ENCODE data around the gene LCA5L. TPM values are rescaled to one million over a fixed set of nuclear protein-coding genes. Genes with fewer than 3 reads are reported as not detected.

The LCA5L gene
- total and polyA plus RNA-seq, 2 experiments from 2014 or later, result 0.69 to 1.4 TPM

- Histone ChIP-seq H3K27ac (ENCODE audit: low read depth) (no peak overlapping the region), H3K9me2 (ENCODE audit: insufficient read depth) (no peaks in the 10 kb centered on the region), H4K20me1 (replicated peaks; ENCODE audit: insufficient read depth) (no peaks in the 10 kb centered on the region), H3K27me3 (ENCODE audit: insufficient read depth) (no peaks in the 10 kb centered on the region), H3K4me2 (no peak overlapping the region), H3K4me1 (ENCODE audit: insufficient read depth) (no peaks in the 10 kb centered on the region), H3K79me2 (replicated peaks; ENCODE audit: insufficient read depth) (no peaks in the 10 kb centered on the region), H2AFZ (no peak overlapping the region), H3K36me3 (ENCODE audit: insufficient read depth) (no peaks in the 10 kb centered on the region), H3K4me3 (no peak overlapping the region), H3F3A (replicated peaks; ENCODE audit: low read depth) (no peaks in the 10 kb centered on the region)
- Mint-ChIP-seq H3K4me1 (no peaks in the 10 kb centered on the region), H3K27ac (no peak overlapping the region), H3K4me3 (no peak overlapping the region), H3K27me3 (ENCODE audit: insufficient read depth, low read depth, poor library complexity) (no peaks in the 10 kb centered on the region), H3K36me3 (ENCODE audit: low read depth) (no peaks in the 10 kb centered on the region), H3K9me3 (no peaks in the 10 kb centered on the region)
- no peak for DNase-seq (ENCODE audit: low spot score)
- ATAC-seq, result no peak
- TF ChIP-seq EZH2phosphoT487 (IDR thresholded peaks at IDR 0.05; ENCODE audit: unreplicated experiment), result no peak
- TF ChIP-seq EZH2 (IDR thresholded peaks at IDR 0.05; ENCODE audit: low read depth, unreplicated experiment), result no peak
- TF ChIP-seq CTCF (conservative IDR thresholded peaks at IDR 0.05; ENCODE audit: low read depth in 2 of 2), result no peak
- TF ChIP-seq ZNF331 (CRISPR knock-in tag; IDR thresholded peaks at IDR 0.05; ENCODE audit: low read depth), result no peak
- no peak for TF ChIP-seq NANOG (IDR thresholded peaks at IDR 0.05; ENCODE audit: borderline replicate concordance)
- no peak for TF ChIP-seq STAT1 (IDR thresholded peaks at IDR 0.05; ENCODE audit: unreplicated experiment)
- no peak for TF ChIP-seq CREB1 (CRISPR knock-in tag; IDR thresholded peaks at IDR 0.05; ENCODE audit: low read depth)
- no peak for TF ChIP-seq POLR2AphosphoS5 (IDR thresholded peaks at IDR 0.05; ENCODE audit: low read depth)
- TF ChIP-seq, protein P1, sequence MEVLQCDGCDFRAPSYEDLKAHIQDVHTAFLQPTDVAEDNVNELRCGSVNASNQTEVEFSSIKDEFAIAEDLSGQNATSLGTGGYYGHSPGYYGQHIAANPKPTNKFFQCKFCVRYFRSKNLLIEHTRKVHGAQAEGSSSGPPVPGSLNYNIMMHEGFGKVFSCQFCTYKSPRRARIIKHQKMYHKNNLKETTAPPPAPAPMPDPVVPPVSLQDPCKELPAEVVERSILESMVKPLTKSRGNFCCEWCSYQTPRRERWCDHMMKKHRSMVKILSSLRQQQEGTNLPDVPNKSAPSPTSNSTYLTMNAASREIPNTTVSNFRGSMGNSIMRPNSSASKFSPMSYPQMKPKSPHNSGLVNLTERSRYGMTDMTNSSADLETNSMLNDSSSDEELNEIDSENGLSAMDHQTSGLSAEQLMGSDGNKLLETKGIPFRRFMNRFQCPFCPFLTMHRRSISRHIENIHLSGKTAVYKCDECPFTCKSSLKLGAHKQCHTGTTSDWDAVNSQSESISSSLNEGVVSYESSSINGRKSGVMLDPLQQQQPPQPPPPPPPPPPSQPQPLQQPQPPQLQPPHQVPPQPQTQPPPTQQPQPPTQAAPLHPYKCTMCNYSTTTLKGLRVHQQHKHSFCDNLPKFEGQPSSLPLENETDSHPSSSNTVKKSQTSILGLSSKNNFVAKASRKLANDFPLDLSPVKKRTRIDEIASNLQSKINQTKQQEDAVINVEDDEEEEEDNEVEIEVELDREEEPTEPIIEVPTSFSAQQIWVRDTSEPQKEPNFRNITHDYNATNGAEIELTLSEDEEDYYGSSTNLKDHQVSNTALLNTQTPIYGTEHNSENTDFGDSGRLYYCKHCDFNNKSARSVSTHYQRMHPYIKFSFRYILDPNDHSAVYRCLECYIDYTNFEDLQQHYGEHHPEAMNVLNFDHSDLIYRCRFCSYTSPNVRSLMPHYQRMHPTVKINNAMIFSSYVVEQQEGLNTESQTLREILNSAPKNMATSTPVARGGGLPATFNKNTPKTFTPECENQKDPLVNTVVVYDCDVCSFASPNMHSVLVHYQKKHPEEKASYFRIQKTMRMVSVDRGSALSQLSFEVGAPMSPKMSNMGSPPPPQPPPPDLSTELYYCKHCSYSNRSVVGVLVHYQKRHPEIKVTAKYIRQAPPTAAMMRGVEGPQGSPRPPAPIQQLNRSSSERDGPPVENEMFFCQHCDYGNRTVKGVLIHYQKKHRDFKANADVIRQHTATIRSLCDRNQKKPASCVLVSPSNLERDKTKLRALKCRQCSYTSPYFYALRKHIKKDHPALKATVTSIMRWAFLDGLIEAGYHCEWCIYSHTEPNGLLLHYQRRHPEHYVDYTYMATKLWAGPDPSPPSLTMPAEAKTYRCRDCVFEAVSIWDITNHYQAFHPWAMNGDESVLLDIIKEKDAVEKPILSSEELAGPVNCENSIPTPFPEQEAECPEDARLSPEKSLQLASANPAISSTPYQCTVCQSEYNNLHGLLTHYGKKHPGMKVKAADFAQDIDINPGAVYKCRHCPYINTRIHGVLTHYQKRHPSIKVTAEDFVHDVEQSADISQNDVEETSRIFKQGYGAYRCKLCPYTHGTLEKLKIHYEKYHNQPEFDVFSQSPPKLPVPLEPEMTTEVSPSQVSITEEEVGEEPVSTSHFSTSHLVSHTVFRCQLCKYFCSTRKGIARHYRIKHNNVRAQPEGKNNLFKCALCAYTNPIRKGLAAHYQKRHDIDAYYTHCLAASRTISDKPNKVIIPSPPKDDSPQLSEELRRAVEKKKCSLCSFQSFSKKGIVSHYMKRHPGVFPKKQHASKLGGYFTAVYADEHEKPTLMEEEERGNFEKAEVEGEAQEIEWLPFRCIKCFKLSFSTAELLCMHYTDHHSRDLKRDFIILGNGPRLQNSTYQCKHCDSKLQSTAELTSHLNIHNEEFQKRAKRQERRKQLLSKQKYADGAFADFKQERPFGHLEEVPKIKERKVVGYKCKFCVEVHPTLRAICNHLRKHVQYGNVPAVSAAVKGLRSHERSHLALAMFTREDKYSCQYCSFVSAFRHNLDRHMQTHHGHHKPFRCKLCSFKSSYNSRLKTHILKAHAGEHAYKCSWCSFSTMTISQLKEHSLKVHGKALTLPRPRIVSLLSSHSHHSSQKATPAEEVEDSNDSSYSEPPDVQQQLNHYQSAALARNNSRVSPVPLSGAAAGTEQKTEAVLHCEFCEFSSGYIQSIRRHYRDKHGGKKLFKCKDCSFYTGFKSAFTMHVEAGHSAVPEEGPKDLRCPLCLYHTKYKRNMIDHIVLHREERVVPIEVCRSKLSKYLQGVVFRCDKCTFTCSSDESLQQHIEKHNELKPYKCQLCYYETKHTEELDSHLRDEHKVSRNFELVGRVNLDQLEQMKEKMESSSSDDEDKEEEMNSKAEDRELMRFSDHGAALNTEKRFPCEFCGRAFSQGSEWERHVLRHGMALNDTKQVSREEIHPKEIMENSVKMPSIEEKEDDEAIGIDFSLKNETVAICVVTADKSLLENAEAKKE (CRISPR knock-in tag; IDR thresholded peaks at IDR 0.05), result no peak
- TF ChIP-seq, protein P2, sequence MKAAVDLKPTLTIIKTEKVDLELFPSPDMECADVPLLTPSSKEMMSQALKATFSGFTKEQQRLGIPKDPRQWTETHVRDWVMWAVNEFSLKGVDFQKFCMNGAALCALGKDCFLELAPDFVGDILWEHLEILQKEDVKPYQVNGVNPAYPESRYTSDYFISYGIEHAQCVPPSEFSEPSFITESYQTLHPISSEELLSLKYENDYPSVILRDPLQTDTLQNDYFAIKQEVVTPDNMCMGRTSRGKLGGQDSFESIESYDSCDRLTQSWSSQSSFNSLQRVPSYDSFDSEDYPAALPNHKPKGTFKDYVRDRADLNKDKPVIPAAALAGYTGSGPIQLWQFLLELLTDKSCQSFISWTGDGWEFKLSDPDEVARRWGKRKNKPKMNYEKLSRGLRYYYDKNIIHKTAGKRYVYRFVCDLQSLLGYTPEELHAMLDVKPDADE (IDR thresholded peaks at IDR 0.05), result no peak
- TF ChIP-seq, protein P3, sequence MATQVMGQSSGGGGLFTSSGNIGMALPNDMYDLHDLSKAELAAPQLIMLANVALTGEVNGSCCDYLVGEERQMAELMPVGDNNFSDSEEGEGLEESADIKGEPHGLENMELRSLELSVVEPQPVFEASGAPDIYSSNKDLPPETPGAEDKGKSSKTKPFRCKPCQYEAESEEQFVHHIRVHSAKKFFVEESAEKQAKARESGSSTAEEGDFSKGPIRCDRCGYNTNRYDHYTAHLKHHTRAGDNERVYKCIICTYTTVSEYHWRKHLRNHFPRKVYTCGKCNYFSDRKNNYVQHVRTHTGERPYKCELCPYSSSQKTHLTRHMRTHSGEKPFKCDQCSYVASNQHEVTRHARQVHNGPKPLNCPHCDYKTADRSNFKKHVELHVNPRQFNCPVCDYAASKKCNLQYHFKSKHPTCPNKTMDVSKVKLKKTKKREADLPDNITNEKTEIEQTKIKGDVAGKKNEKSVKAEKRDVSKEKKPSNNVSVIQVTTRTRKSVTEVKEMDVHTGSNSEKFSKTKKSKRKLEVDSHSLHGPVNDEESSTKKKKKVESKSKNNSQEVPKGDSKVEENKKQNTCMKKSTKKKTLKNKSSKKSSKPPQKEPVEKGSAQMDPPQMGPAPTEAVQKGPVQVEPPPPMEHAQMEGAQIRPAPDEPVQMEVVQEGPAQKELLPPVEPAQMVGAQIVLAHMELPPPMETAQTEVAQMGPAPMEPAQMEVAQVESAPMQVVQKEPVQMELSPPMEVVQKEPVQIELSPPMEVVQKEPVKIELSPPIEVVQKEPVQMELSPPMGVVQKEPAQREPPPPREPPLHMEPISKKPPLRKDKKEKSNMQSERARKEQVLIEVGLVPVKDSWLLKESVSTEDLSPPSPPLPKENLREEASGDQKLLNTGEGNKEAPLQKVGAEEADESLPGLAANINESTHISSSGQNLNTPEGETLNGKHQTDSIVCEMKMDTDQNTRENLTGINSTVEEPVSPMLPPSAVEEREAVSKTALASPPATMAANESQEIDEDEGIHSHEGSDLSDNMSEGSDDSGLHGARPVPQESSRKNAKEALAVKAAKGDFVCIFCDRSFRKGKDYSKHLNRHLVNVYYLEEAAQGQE (IDR thresholded peaks at IDR 0.05; ENCODE audit: unreplicated experiment), result no peak
Observed at GRCh38 chr21:39483917-39484316, 38.3 kb upstream of the LCA5L start.
